Measurements from ENCODE around the gene RPRD1B. TPM values are rescaled to one million over a fixed set of nuclear protein-coding genes. Genes with fewer than 3 reads are reported as not detected.

Gene RPRD1B
- total RNA-seq, 1 donor from 2014 or later: 37.7 TPM

DNA sequence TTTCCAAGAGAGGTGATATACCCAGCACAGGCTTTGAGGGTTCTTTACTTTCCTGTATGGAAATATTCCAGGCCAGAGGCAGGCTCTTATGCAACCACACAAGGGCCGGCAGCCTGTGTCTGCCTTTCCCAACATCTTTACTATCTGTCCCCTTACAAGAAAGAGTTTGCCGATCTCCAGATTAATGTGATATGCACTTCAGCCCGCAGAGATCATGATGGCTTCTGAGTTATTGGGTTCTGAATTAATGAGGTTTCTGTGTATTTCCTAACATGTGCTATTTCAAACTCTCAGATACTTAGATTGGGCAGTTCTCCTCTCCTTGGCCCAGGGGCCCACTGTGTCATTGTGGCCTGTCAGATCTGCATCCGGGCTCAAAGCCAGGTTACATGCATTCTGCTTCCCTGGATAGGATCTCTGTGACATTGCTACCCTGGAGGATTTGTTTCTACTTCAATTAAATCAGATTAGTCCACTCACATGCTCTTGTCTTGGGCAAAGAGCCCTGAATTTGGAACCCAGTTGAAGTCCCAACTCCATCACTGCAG is 75.0 kb downstream of the RPRD1B start:
- H3K27ac ChIP-seq: no peak overlapping the region

DNA sequence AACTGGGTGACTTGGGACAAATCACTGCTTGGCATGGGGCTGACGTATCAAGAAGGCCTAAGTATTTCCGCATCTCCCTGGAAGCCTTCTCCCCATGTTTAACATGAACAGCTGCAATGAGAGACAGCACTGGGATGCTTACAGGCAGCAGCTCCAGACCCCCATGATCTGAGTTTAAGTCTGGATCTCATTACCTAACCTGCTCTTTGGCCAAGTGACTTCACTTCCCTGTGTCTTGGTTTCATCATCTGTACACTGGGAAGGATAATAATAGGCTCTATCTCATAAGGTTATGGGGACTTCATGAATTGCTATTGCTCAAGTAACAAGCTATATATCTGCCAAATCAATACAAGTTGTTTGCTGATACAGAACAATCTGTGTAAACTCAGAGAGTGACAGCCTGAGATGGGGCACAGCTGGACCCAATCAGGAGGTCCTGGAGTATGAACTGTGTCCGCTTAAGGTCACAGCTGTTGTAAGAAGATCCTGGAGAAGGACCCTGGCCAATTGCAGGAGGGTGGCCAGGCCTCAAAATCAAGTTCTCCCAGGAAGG is 75.5 kb downstream of the RPRD1B start:
- Histone ChIP-seq H4K20me1 (ENCODE audit: low read depth) (no peaks in the 10 kb centered on the region), H3F3A (ENCODE audit: low read depth) (no peaks in the 10 kb centered on the region), H3K9ac (no peak overlapping the region), H3K27ac (no peak overlapping the region), H3K36me3 (no peaks in the 10 kb centered on the region), H3K4me2 (no peak overlapping the region), H3K27me3 (no peaks in the 10 kb centered on the region), H3K4me3 (no peak overlapping the region), H3K4me1 (no peaks in the 10 kb centered on the region), H3K79me2 (ENCODE audit: low read depth) (no peaks in the 10 kb centered on the region), H2AFZ (replicated peaks) (no peak overlapping the region), H3K9me3 (ENCODE audit: low read depth) (no peaks in the 10 kb centered on the region)
- DNase-seq (ENCODE audit: low spot score): no peak
- TF ChIP-seq EZH2phosphoT487 (IDR thresholded peaks at IDR 0.05) (no peak), EZH2 (IDR thresholded peaks at IDR 0.05) (no peak), CTCF (IDR thresholded peaks at IDR 0.05) (no peak)
- no peaks in the 10 kb centered on the region for H3K9me3 Mint-ChIP-seq
- no peaks in the 10 kb centered on the region for H3K36me3 Mint-ChIP-seq
- no peak overlapping the region for H3K27ac Mint-ChIP-seq
- H3K4me1 Mint-ChIP-seq: peaks cover 5% of the 10 kb centered on the region
- peaks cover 4% of the 10 kb centered on the region for H3K27me3 Mint-ChIP-seq (ENCODE audit: insufficient read depth, low read depth)
- H3K4me3 Mint-ChIP-seq: no peak overlapping the region

More for the DNA sequence above, 75.0 kb downstream of the RPRD1B start:
- H3K4me1 ChIP-seq: no peaks in the 10 kb centered on the region
- no peak for DNase-seq (ENCODE audit: low spot score)
- H3K4me2 ChIP-seq: no peak overlapping the region
- no peak for TF ChIP-seq CTCF (IDR thresholded peaks at IDR 0.05)
- TF ChIP-seq EZH2phosphoT487 (IDR thresholded peaks at IDR 0.05): no peak
- TF ChIP-seq EZH2 (IDR thresholded peaks at IDR 0.05): no peak
- H3F3A ChIP-seq (ENCODE audit: low read depth): no peaks in the 10 kb centered on the region
- H3K36me3 ChIP-seq: no peaks in the 10 kb centered on the region
- H3K9ac ChIP-seq: no peak overlapping the region
- Mint-ChIP-seq H3K4me3 (no peak overlapping the region), H3K36me3 (no peaks in the 10 kb centered on the region), H3K9me3 (no peaks in the 10 kb centered on the region), H3K27me3 (ENCODE audit: insufficient read depth, low read depth) (peaks cover 4% of the 10 kb centered on the region), H3K27ac (no peak overlapping the region), H3K4me1 (peaks cover 1% of the 10 kb centered on the region)
- no peaks in the 10 kb centered on the region for H4K20me1 ChIP-seq (ENCODE audit: low read depth)
- H3K27me3 ChIP-seq: no peaks in the 10 kb centered on the region
- H3K79me2 ChIP-seq (ENCODE audit: low read depth): no peaks in the 10 kb centered on the region
- H3K4me3 ChIP-seq: no peak overlapping the region
- no peak overlapping the region for H2AFZ ChIP-seq (replicated peaks)
- H3K9me3 ChIP-seq (ENCODE audit: low read depth): no peaks in the 10 kb centered on the region

GRCh38 chr20:38109591-38110524 is 76.3 kb downstream of the RPRD1B start:
- Histone ChIP-seq H3K4me2 (no peak overlapping the region), H2AFZ (replicated peaks) (no peak overlapping the region), H3K79me2 (ENCODE audit: low read depth) (no peaks in the 10 kb centered on the region), H3K9ac (no peak overlapping the region), H3K9me3 (ENCODE audit: low read depth) (no peaks in the 10 kb centered on the region), H3K27me3 (no peaks in the 10 kb centered on the region), H3K27ac (no peak overlapping the region), H3K36me3 (no peaks in the 10 kb centered on the region), H3K4me1 (no peaks in the 10 kb centered on the region), H3F3A (ENCODE audit: low read depth) (no peaks in the 10 kb centered on the region), H3K4me3 (no peak overlapping the region), H4K20me1 (ENCODE audit: low read depth) (no peaks in the 10 kb centered on the region)
- peaks cover 7% of the 10 kb centered on the region for H3K27me3 Mint-ChIP-seq (ENCODE audit: insufficient read depth, low read depth)
- H3K9me3 Mint-ChIP-seq: no peaks in the 10 kb centered on the region
- no peak overlapping the region for H3K4me3 Mint-ChIP-seq
- peaks cover 5% of the 10 kb centered on the region for H3K4me1 Mint-ChIP-seq
- H3K27ac Mint-ChIP-seq: no peak overlapping the region
- TF ChIP-seq EZH2phosphoT487 (IDR thresholded peaks at IDR 0.05) (no peak), EZH2 (IDR thresholded peaks at IDR 0.05) (no peak), CTCF (IDR thresholded peaks at IDR 0.05) (no peak)
- H3K36me3 Mint-ChIP-seq: no peaks in the 10 kb centered on the region
- no peak for DNase-seq (ENCODE audit: low spot score)
